GM13977 (cell line): ENCODE results near the gene SMIM10L1.

Source experiments
- DNase-seq: peaks from one replicate; pipeline ENCODE4 v3.0.0; 2012; ENCODE audit warnings: low spot score
- CTCF ChIP-seq: IDR thresholded peaks from 2 replicates; pipeline ENCODE4 v1.5.1; 2012; ENCODE audit warnings: mild to moderate bottlenecking, control low read depth; ENCODE audit not compliant: insufficient read depth; ENCODE audit errors: extremely low read depth, missing control alignments
- in situ Hi-C: fragments of 300-500 bp; cut with MboI; formaldehyde crosslinking; loops from one replicate; pipeline ENCODE4 v1.12.0; 2022; ENCODE audit warnings: low sequenced_read_pairs, low pct_unique_long_range_greater_than_20kb, mixed read lengths, inconsistent platforms; ENCODE audit not compliant: unreplicated experiment

SMIM10L1 gene

GRCh38 chr12:11171145-11171968, at the start of gene SMIM10L1:
SMIM10L1 (plus strand) TSS chr12:11171194; CDS start chr12:11171357, 163 bp downstream.
- DNase-seq, result peak; percentile 86
- no peak for TF ChIP-seq CTCF

GRCh38 chr12:11130382-11130781, 40.6 kb upstream of the SMIM10L1 start:
- DNase-seq, result no peak
- in situ Hi-C loops, result no loop called here
- TF ChIP-seq CTCF, result no peak

More at GRCh38 chr12:11171145-11171968, at the start of gene SMIM10L1:
- in situ Hi-C loops, result no loop called here

- TF ChIP-seq CTCF, result no peak
- no peak for DNase-seq
- in situ Hi-C loops, result no loop called here
These were observed 40.0 kb upstream of the SMIM10L1 start for GRCh38 chr12:11130999-11131398.

- in situ Hi-C loops, result no loop called here
- TF ChIP-seq CTCF, result no peak
- DNase-seq, result no peak
These were observed 37.8 kb upstream of the SMIM10L1 start for GRCh38 chr12:11133162-11133561.

- TF ChIP-seq CTCF, result no peak
- in situ Hi-C loops, result no loop called here
- DNase-seq, result no peak
These were observed 37.2 kb upstream of the SMIM10L1 start for GRCh38 chr12:11133816-11134215.

- TF ChIP-seq CTCF, result no peak
- no peak for DNase-seq
- in situ Hi-C loops, result no loop called here
These were observed 36.7 kb upstream of the SMIM10L1 start, which contains the start of gene TAS2R30 for GRCh38 chr12:11134305-11134704. TAS2R30 (minus strand) TSS chr12:11134644; CDS start chr12:11134244, 400 bp downstream.
